ENCODE measurements around the gene INHBE. TPM values are rescaled to one million over a fixed set of nuclear protein-coding genes. Genes with fewer than 3 reads are reported as not detected.
"Not testable (repeated sequence)": the region's sequence is repeated elsewhere in the genome, so short reads cannot be mapped to it uniquely, and the experiment has no call there.

INHBE gene
- polyA plus RNA-seq, 3 donors, result 0.65 to 0.77 (median 0.66) TPM

- DNase-seq (ENCODE audit: extremely low read depth in 1 of 11, low read depth in 9 of 11, low spot score in 4 of 11), result peak; percentile 80 to 97 (median 92)
Measured at GRCh38 chr12:57487597-57488401, 32.7 kb downstream of the INHBE start, which contains the start of gene MARS1. Gene MARS1 (plus strand): TSS chr12:57488068. CDS start chr12:57488091, 23 bp downstream.

- DNase-seq (ENCODE audit: extremely low read depth in 1 of 11, low read depth in 9 of 11, low spot score in 4 of 11), result no peak
Measured at GRCh38 chr12:57488402-57489156, 33.5 kb downstream of the INHBE start.

- DNase-seq (ENCODE audit: extremely low read depth in 1 of 11, low read depth in 9 of 11, low spot score in 4 of 11), result no peak
Measured at GRCh38 chr12:57489157-57489641, 34.1 kb downstream of the INHBE start.

GRCh38 chr12:57490126-57490525 lies 35.0 kb downstream of the INHBE start:
- no peak for DNase-seq (ENCODE audit: extremely low read depth in 1 of 11, low read depth in 9 of 11, low spot score in 4 of 11)

GRCh38 chr12:57491393-57492280 lies 36.5 kb downstream of the INHBE start:
- DNase-seq (ENCODE audit: extremely low read depth in 1 of 11, low read depth in 9 of 11, low spot score in 4 of 11), result no peak

- not testable (repeated sequence) for DNase-seq (ENCODE audit: extremely low read depth in 1 of 11, low read depth in 9 of 11, low spot score in 4 of 11)
Measured at GRCh38 chr12:57495051-57495701, 40.1 kb downstream of the INHBE start.

GRCh38 chr12:57496822-57497221 lies 41.7 kb downstream of the INHBE start:
- no peak for DNase-seq (ENCODE audit: extremely low read depth in 1 of 11, low read depth in 9 of 11, low spot score in 4 of 11)

- no peak for DNase-seq (ENCODE audit: extremely low read depth in 1 of 11, low read depth in 9 of 11, low spot score in 4 of 11)
Measured at GRCh38 chr12:57497223-57498131, 42.4 kb downstream of the INHBE start.

GRCh38 chr12:57498132-57498502 lies 43.0 kb downstream of the INHBE start:
- no peak for DNase-seq (ENCODE audit: extremely low read depth in 1 of 11, low read depth in 9 of 11, low spot score in 4 of 11)

- no peak for DNase-seq (ENCODE audit: extremely low read depth in 1 of 11, low read depth in 9 of 11, low spot score in 4 of 11)
Measured at GRCh38 chr12:57498571-57498970, 43.5 kb downstream of the INHBE start.

- no peak for DNase-seq (ENCODE audit: extremely low read depth in 1 of 11, low read depth in 9 of 11, low spot score in 4 of 11)
Measured at GRCh38 chr12:57500213-57500612, 45.1 kb downstream of the INHBE start.

GRCh38 chr12:57502311-57502969 lies 47.3 kb downstream of the INHBE start:
- not testable (repeated sequence) for DNase-seq (ENCODE audit: extremely low read depth in 1 of 11, low read depth in 9 of 11, low spot score in 4 of 11)

GRCh38 chr12:57506541-57506940 lies 51.4 kb downstream of the INHBE start:
- not testable (repeated sequence) for DNase-seq (ENCODE audit: extremely low read depth in 1 of 11, low read depth in 9 of 11, low spot score in 4 of 11)
